WTC11 (cell line): ENCODE data around the gene NRDC. TPM values are rescaled to one million over a fixed set of nuclear protein-coding genes. Genes with fewer than 3 reads are reported as not detected.

Experiments
- ATAC-seq: fragments of 200-7000 bp; cut with Tn5 transposase; 2 replicates; pipeline ENCODE4 v1.10.0; 2021; ENCODE audit warnings: mild to moderate bottlenecking, moderate library complexity
- CTCF ChIA-PET: fragments of 300-600 bp; sonication (Branson Sonifier 250); formaldehyde crosslinking; loops from one replicate; lab custom pipeline; 2021; ENCODE audit warnings: antibody characterized with exemption; lab: Charles Lee
- POLR2A ChIA-PET: fragments of 350-600 bp; sonication (Branson Sonifier 250); formaldehyde crosslinking; loops from one replicate; lab custom pipeline; 2021; ENCODE audit warnings: antibody characterized with exemption; lab: Charles Lee
- DNase-seq: peaks from one replicate; pipeline ENCODE4 v3.0.0; 2021; ENCODE audit warnings: low spot score
- H3K27ac Mint-ChIP-seq: 2 replicates; pipeline ENCODE4 v1.8.0; 2021; ENCODE audit warnings: mixed read lengths
- H3K27me3 Mint-ChIP-seq: 2 replicates; pipeline ENCODE4 v1.8.0; 2021; ENCODE audit warnings: low read depth, mild to moderate bottlenecking, moderate library complexity, mixed read lengths
- H3K36me3 Mint-ChIP-seq: 2 replicates; pipeline ENCODE4 v1.8.0; 2021; ENCODE audit warnings: mixed read lengths
- H3K4me1 Mint-ChIP-seq: 2 replicates; pipeline ENCODE4 v1.8.0; 2022; ENCODE audit warnings: mixed read lengths
- H3K4me3 Mint-ChIP-seq: 2 replicates; pipeline ENCODE4 v1.8.0; 2021; ENCODE audit warnings: mild to moderate bottlenecking, moderate library complexity, mixed read lengths
- H3K9me3 Mint-ChIP-seq: 2 replicates; pipeline ENCODE4 v1.8.0; 2021; ENCODE audit warnings: mixed read lengths
- AFF4 ChIP-seq: sonication (generic); formaldehyde crosslinking; IDR thresholded peaks from 2 replicates; pipeline ENCODE4 v1.8.1; 2023; ENCODE audit warnings: mild to moderate bottlenecking, missing genetic modification reagents, borderline replicate concordance
- HMGA2 ChIP-seq: fragments of 250-450 bp; sonication (Bioruptor Pico); IDR thresholded peaks from 2 replicates; pipeline ENCODE4 v1.4.0; 2021; ENCODE audit warnings: mild to moderate bottlenecking, moderate library complexity
- JAZF1 ChIP-seq: fragments of 250-450 bp; sonication (Bioruptor Pico); IDR thresholded peaks from 2 replicates; pipeline ENCODE4 v1.9.0; 2021; ENCODE audit warnings: moderate library complexity, mild to moderate bottlenecking, inconsistent platforms
- KAT7 ChIP-seq: sonication (generic); formaldehyde crosslinking; IDR thresholded peaks from 2 replicates; pipeline ENCODE4 v1.8.1; 2023; ENCODE audit warnings: missing genetic modification reagents, mild to moderate bottlenecking, borderline replicate concordance
- SOX15 ChIP-seq: fragments of 250-450 bp; sonication (Bioruptor Pico); IDR thresholded peaks from 2 replicates; pipeline ENCODE4 v1.9.0; 2021; ENCODE audit warnings: mild to moderate bottlenecking
- ZBTB21 ChIP-seq: sonication (generic); formaldehyde crosslinking; IDR thresholded peaks from 2 replicates; pipeline ENCODE4 v1.8.1; 2023; ENCODE audit warnings: mild to moderate bottlenecking, missing genetic modification reagents, borderline replicate concordance
- ZNF138 ChIP-seq: sonication (generic); formaldehyde crosslinking; conservative IDR thresholded peaks from 2 replicates; pipeline ENCODE4 v1.8.1; 2022; ENCODE audit warnings: mild to moderate bottlenecking, moderate library complexity, missing genetic modification reagents
- ZNF396 ChIP-seq: fragments of 250-450 bp; sonication (Bioruptor Pico); IDR thresholded peaks from 2 replicates; pipeline ENCODE4 v1.8.0; 2021; ENCODE audit warnings: mild to moderate bottlenecking, moderate library complexity, borderline replicate concordance
- ZNF671 ChIP-seq: fragments of 250-450 bp; sonication (Bioruptor Pico); IDR thresholded peaks from 2 replicates; pipeline ENCODE4 v1.8.0; 2021; ENCODE audit warnings: mild to moderate bottlenecking
- total RNA-seq: library from RNA; stranded (reverse); gene quantifications from 3 replicates; pipeline ENCODE4 v1.2.3, GENCODE V29; 2021
- TF ChIP-seq, protein P1 (sequence below): sonication (generic); formaldehyde crosslinking; IDR thresholded peaks from 2 replicates; pipeline ENCODE4 v1.8.0; 2023; ENCODE audit warnings: missing genetic modification reagents, mild to moderate bottlenecking, borderline replicate concordance
- TF ChIP-seq, protein P2 (sequence below): fragments of 250-450 bp; sonication (Bioruptor Pico); IDR thresholded peaks from 2 replicates; pipeline ENCODE4 v1.8.0; 2021; ENCODE audit warnings: mild to moderate bottlenecking
- TF ChIP-seq, protein P3 (sequence below): fragments of 250-450 bp; sonication (Bioruptor Pico); IDR thresholded peaks from 2 replicates; pipeline ENCODE4 v1.9.0; 2021; ENCODE audit warnings: mild to moderate bottlenecking
- TF ChIP-seq, protein P4 (sequence below): fragments of 250-450 bp; sonication (Bioruptor Pico); IDR thresholded peaks from 2 replicates; pipeline ENCODE4 v1.9.0; 2021; ENCODE audit warnings: mild to moderate bottlenecking
- TF ChIP-seq, protein P5 (sequence below): sonication (generic); formaldehyde crosslinking; IDR thresholded peaks from 2 replicates; pipeline ENCODE4 v1.8.1; 2022; ENCODE audit warnings: mild to moderate bottlenecking, moderate library complexity, missing genetic modification reagents

NRDC gene
- total RNA-seq, 1 experiment from 2014 or later: 201 TPM

DNA sequence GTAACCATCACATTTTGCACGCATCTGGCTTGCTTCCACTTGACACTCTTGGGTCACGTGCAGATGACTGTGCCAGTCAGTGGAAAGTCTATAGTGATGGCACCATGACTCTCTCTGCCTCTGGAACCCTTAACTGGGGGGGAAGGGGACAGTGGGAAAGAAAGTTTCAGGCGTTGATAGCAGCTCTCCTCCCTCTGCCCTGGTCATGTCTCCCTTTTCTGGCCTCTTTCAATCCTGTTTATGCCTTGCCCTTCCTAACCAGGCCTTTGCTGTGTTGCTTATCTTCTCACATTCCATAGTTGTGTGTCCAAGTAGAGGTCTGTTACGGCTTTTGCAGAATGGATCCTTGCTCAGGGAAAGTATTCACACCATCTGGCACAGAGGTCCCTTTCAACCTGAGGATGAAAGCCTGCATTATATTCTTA, 93.5 kb downstream of the NRDC start (continued):
- TF ChIP-seq, protein P1, sequence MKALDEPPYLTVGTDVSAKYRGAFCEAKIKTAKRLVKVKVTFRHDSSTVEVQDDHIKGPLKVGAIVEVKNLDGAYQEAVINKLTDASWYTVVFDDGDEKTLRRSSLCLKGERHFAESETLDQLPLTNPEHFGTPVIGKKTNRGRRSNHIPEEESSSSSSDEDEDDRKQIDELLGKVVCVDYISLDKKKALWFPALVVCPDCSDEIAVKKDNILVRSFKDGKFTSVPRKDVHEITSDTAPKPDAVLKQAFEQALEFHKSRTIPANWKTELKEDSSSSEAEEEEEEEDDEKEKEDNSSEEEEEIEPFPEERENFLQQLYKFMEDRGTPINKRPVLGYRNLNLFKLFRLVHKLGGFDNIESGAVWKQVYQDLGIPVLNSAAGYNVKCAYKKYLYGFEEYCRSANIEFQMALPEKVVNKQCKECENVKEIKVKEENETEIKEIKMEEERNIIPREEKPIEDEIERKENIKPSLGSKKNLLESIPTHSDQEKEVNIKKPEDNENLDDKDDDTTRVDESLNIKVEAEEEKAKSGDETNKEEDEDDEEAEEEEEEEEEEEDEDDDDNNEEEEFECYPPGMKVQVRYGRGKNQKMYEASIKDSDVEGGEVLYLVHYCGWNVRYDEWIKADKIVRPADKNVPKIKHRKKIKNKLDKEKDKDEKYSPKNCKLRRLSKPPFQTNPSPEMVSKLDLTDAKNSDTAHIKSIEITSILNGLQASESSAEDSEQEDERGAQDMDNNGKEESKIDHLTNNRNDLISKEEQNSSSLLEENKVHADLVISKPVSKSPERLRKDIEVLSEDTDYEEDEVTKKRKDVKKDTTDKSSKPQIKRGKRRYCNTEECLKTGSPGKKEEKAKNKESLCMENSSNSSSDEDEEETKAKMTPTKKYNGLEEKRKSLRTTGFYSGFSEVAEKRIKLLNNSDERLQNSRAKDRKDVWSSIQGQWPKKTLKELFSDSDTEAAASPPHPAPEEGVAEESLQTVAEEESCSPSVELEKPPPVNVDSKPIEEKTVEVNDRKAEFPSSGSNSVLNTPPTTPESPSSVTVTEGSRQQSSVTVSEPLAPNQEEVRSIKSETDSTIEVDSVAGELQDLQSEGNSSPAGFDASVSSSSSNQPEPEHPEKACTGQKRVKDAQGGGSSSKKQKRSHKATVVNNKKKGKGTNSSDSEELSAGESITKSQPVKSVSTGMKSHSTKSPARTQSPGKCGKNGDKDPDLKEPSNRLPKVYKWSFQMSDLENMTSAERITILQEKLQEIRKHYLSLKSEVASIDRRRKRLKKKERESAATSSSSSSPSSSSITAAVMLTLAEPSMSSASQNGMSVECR (CRISPR knock-in tag): no peak
- TF ChIP-seq ZNF138 (no peak), AFF4 (CRISPR knock-in tag) (no peak), ZBTB21 (CRISPR knock-in tag) (no peak), KAT7 (no peak), HMGA2 (CRISPR knock-in tag) (no peak), JAZF1 (no peak), SOX15 (CRISPR knock-in tag) (no peak)
- TF ChIP-seq, protein P2, sequence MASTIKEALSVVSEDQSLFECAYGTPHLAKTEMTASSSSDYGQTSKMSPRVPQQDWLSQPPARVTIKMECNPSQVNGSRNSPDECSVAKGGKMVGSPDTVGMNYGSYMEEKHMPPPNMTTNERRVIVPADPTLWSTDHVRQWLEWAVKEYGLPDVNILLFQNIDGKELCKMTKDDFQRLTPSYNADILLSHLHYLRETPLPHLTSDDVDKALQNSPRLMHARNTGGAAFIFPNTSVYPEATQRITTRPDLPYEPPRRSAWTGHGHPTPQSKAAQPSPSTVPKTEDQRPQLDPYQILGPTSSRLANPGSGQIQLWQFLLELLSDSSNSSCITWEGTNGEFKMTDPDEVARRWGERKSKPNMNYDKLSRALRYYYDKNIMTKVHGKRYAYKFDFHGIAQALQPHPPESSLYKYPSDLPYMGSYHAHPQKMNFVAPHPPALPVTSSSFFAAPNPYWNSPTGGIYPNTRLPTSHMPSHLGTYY (CRISPR knock-in tag): no peak
- TF ChIP-seq, protein P3, sequence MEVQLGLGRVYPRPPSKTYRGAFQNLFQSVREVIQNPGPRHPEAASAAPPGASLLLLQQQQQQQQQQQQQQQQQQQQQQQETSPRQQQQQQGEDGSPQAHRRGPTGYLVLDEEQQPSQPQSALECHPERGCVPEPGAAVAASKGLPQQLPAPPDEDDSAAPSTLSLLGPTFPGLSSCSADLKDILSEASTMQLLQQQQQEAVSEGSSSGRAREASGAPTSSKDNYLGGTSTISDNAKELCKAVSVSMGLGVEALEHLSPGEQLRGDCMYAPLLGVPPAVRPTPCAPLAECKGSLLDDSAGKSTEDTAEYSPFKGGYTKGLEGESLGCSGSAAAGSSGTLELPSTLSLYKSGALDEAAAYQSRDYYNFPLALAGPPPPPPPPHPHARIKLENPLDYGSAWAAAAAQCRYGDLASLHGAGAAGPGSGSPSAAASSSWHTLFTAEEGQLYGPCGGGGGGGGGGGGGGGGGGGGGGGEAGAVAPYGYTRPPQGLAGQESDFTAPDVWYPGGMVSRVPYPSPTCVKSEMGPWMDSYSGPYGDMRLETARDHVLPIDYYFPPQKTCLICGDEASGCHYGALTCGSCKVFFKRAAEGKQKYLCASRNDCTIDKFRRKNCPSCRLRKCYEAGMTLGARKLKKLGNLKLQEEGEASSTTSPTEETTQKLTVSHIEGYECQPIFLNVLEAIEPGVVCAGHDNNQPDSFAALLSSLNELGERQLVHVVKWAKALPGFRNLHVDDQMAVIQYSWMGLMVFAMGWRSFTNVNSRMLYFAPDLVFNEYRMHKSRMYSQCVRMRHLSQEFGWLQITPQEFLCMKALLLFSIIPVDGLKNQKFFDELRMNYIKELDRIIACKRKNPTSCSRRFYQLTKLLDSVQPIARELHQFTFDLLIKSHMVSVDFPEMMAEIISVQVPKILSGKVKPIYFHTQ (CRISPR knock-in tag): no peak
- TF ChIP-seq, protein P4, sequence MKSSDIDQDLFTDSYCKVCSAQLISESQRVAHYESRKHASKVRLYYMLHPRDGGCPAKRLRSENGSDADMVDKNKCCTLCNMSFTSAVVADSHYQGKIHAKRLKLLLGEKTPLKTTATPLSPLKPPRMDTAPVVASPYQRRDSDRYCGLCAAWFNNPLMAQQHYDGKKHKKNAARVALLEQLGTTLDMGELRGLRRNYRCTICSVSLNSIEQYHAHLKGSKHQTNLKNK: no peak

DNA sequence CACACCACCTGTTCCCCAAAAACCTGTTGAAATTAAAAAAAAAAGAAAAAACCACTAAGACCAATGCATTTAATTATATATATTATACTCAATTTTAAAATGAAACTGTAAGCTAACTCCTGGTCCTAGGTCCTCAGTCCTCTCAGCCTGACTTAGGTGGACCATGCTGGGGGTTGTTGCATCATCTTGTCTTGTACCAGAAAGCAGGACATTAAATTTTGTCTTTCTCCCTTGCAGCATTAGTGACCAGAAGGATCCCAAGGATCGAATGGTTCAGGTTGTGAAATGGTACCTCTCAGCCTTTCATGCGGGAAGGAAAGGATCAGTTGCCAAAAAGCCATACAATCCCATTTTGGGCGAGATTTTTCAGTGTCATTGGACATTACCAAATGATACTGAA, 97.6 kb downstream of the NRDC start:
- Mint-ChIP-seq H3K27me3 (no peaks in the 10 kb centered on the region), H3K4me1 (no peaks in the 10 kb centered on the region), H3K4me3 (no peak overlapping the region), H3K36me3 (peaks cover 24% of the 10 kb centered on the region), H3K9me3 (peaks cover 4% of the 10 kb centered on the region), H3K27ac (no peak overlapping the region)
- TF ChIP-seq, protein P5, sequence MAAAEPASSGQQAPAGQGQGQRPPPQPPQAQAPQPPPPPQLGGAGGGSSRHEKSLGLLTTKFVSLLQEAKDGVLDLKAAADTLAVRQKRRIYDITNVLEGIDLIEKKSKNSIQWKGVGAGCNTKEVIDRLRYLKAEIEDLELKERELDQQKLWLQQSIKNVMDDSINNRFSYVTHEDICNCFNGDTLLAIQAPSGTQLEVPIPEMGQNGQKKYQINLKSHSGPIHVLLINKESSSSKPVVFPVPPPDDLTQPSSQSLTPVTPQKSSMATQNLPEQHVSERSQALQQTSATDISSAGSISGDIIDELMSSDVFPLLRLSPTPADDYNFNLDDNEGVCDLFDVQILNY (CRISPR knock-in tag): no peak
- TF ChIP-seq ZNF396 (CRISPR knock-in tag) (no peak), ZNF671 (CRISPR knock-in tag) (no peak)
- no peak for DNase-seq
- POLR2A ChIA-PET: no interaction called here
- ATAC-seq: no peak
- CTCF ChIA-PET: interaction anchor here (2.0 kb wide), 1 partner anchor 12 kb away, joined by 6 read pairs; no protein-coding TSS in a partner anchor
